ENCODE measurements around the gene PIM1. TPM values are rescaled to one million over a fixed set of nuclear protein-coding genes. Genes with fewer than 3 reads are reported as not detected.

The PIM1 gene
- total and polyA plus RNA-seq, 10 of the 15 experiments (the other 5 are each of a cell fraction or from before 2014, with no cell fraction given) = 0.66 to 33.9 (median 10.2) TPM

- H3K4me3 ChIP-seq = no peak overlapping the region
- in situ Hi-C loops (cut with MboI) = loop anchor here (5.0 to 10.0 kb wide), 3 partner anchors 122 to 409 kb away; no protein-coding TSS in a partner anchor
- ChIA-PET SMC1A (ENCODE audit: uncharacterized antibody, unreplicated experiment) (interaction anchor here (1.1 to 12.2 kb wide), 6 partner anchors 27 to 409 kb away, joined by 3 to 266 read pairs (median 14); no protein-coding TSS in a partner anchor), POLR2A (no interaction called here), RAD21 (ENCODE audit: unreplicated experiment) (interaction anchor here (1.0 to 8.3 kb wide), 6 partner anchors 13 to 155 kb away, joined by 3 to 255 read pairs (median 31); no protein-coding TSS in a partner anchor), CTCF (interaction anchor here (1.4 to 4.4 kb wide), 5 partner anchors 36 to 156 kb away, joined by 4 to 260 read pairs (median 31); no protein-coding TSS in a partner anchor)
- no peak overlapping the region for H3K4me2 ChIP-seq (ENCODE audit: control insufficient read depth, insufficient read depth)
- peaks cover 27% of the 10 kb centered on the region for H3K4me1 ChIP-seq (ENCODE audit: control insufficient read depth, insufficient read depth, low read length)
- intact Hi-C loops (cut with micrococcal nuclease; ENCODE audit: unreplicated experiment) = loop anchor here (5.0 to 10.0 kb wide), 3 partner anchors 62 to 409 kb away; partner anchors contain the start of gene C6orf89
- no peak for DNase-seq (ENCODE audit: low read depth, low spot score)
- H3K9ac ChIP-seq (ENCODE audit: control insufficient read depth, insufficient read depth, low read length) = no peak overlapping the region
- peaks cover 7 to 8% of the 10 kb centered on the region in 2 experiments for H3K36me3 ChIP-seq (ENCODE audit: control insufficient read depth in 2 of 2, insufficient read depth in 2 of 2, low read length in 1 of 2)
- 73% methylated on average over 3 of the region's 3 CpGs for whole genome bisulfite sequencing (ENCODE audit: insufficient coverage, insufficient replicate concordance, low lambda C conversion rate, missing lambda C conversion rate)
- FAIRE-seq = no peak
- peaks cover 12% of the 10 kb centered on the region for H3K79me2 ChIP-seq (ENCODE audit: control insufficient read depth, insufficient read depth, low read length)
- no peaks in the 10 kb centered on the region; the same call in 1 of the 2 replicates for H4K20me1 ChIP-seq (ENCODE audit: control insufficient read depth, insufficient read depth)
- H2AFZ ChIP-seq (ENCODE audit: control insufficient read depth, low read depth, low read length) = no peak overlapping the region
- no peaks in the 10 kb centered on the region for H3K9me3 ChIP-seq (replicated peaks; ENCODE audit: control insufficient read depth, insufficient read depth, low read length)
- no peak for ATAC-seq
- no peak overlapping the region for H3K27ac ChIP-seq (ENCODE audit: control insufficient read depth, insufficient read depth)
- BruUV-seq (replicated peaks) = no TSS peak
- no peaks in the 10 kb centered on the region for H3K27me3 ChIP-seq (replicated peaks in 1 of 2; ENCODE audit: control insufficient read depth in 2 of 2, insufficient read depth in 2 of 2, low read length in 1 of 2)
- no peak for TF ChIP-seq ZSCAN29 (IDR thresholded peaks at IDR 0.05)
- TF ChIP-seq CBX3 (IDR thresholded peaks at IDR 0.05; ENCODE audit: borderline replicate concordance, low read depth) = no peak
- TF ChIP-seq BMI1 (IDR thresholded peaks at IDR 0.05; ENCODE audit: borderline replicate concordance) = no peak
- TF ChIP-seq ZNF274 (IDR thresholded peaks at IDR 0.05; ENCODE audit: insufficient read depth, insufficient read length) = no peak
- TF ChIP-seq POU2F2 (IDR thresholded peaks at IDR 0.05; ENCODE audit: borderline replicate concordance, low read depth, low read length) = no peak
- no peak for TF ChIP-seq ZNF207 (IDR thresholded peaks at IDR 0.05; ENCODE audit: borderline replicate concordance)
- no peak for TF ChIP-seq EP300 (IDR thresholded peaks at IDR 0.05; ENCODE audit: borderline replicate concordance in 1 of 2, control insufficient read depth in 1 of 2, low read depth in 2 of 2, low read length in 2 of 2)
- no peak for TF ChIP-seq ZBTB33 (IDR thresholded peaks at IDR 0.05)
- TF ChIP-seq SMAD1 (IDR thresholded peaks at IDR 0.05; ENCODE audit: low read depth, partially characterized antibody) = no peak
- TF ChIP-seq, protein P1, sequence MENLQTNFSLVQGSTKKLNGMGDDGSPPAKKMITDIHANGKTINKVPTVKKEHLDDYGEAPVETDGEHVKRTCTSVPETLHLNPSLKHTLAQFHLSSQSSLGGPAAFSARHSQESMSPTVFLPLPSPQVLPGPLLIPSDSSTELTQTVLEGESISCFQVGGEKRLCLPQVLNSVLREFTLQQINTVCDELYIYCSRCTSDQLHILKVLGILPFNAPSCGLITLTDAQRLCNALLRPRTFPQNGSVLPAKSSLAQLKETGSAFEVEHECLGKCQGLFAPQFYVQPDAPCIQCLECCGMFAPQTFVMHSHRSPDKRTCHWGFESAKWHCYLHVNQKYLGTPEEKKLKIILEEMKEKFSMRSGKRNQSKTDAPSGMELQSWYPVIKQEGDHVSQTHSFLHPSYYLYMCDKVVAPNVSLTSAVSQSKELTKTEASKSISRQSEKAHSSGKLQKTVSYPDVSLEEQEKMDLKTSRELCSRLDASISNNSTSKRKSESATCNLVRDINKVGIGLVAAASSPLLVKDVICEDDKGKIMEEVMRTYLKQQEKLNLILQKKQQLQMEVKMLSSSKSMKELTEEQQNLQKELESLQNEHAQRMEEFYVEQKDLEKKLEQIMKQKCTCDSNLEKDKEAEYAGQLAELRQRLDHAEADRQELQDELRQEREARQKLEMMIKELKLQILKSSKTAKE (IDR thresholded peaks at IDR 0.05; ENCODE audit: low read depth, poor library complexity, severe bottlenecking) = no peak
- TF ChIP-seq ATF3 (IDR thresholded peaks at IDR 0.05; ENCODE audit: borderline replicate concordance, extremely low read depth, low read depth, low read length) = no peak
- TF ChIP-seq GATAD2B (conservative IDR thresholded peaks at IDR 0.05; ENCODE audit: low read depth) = no peak
- no peak for TF ChIP-seq PRDM15 (CRISPR knock-in tag; IDR thresholded peaks at IDR 0.05)
- TF ChIP-seq RFX5 (IDR thresholded peaks at IDR 0.05; ENCODE audit: low read depth, low read length) = no peak
- TF ChIP-seq POLR2AphosphoS5 (IDR thresholded peaks at IDR 0.05; ENCODE audit: low read length) = no peak
- no peak for TF ChIP-seq CHD2 (IDR thresholded peaks at IDR 0.05; ENCODE audit: borderline replicate concordance, low read depth, low read length)
Observed at GRCh38 chr6:37174196-37174514, 4.2 kb downstream of the PIM1 start.
